Occipital lobe (tissue), 2 donors: ENCODE results near the gene CYP8B1. TPM values are rescaled to one million over a fixed set of nuclear protein-coding genes. Genes with fewer than 3 reads are reported as not detected.
A peak's percentile ranks its signal among the peaks of the same experiment; 100 is the strongest.
"Not testable (repeated sequence)": the region's sequence is repeated elsewhere in the genome, so short reads cannot be mapped to it uniquely, and the experiment has no call there.

Source experiments
- DNase-seq: peaks from one replicate; lab custom pipeline; 2025; lab: John Stamatoyannopoulos, UW
- total RNA-seq: library from RNA; depleted of rRNA; stranded (reverse); fragments of >200 nt; gene quantifications from one replicate; pipeline ENCODE4 v1.2.3, GENCODE V29; 2014

CYP8B1 gene
- total RNA-seq, 1 donor from 2014 or later: not detected

GRCh38 chr3:42884324-42884723 is 8.6 kb upstream of the CYP8B1 start:
- DNase-seq: no peak

- DNase-seq: not testable (repeated sequence)
Observed at GRCh38 chr3:42883251-42883930, 7.7 kb upstream of the CYP8B1 start.

- peak; percentile 70 for DNase-seq
Observed at GRCh38 chr3:42880601-42881451, 5.1 kb upstream of the CYP8B1 start.

- no peak for DNase-seq
Observed at GRCh38 chr3:42880183-42880582, 4.5 kb upstream of the CYP8B1 start.

- DNase-seq: no peak
Observed at GRCh38 chr3:42877881-42878280, 2.2 kb upstream of the CYP8B1 start.

GRCh38 chr3:42876940-42877720 is 1.5 kb upstream of the CYP8B1 start:
- DNase-seq: no peak

- DNase-seq: no peak
Observed at GRCh38 chr3:42876401-42876800, 722 bp upstream of the CYP8B1 start.

- DNase-seq: no peak
Observed at GRCh38 chr3:42874749-42875148, 930 bp downstream of the CYP8B1 start.

GRCh38 chr3:42873221-42873982 is 2.3 kb downstream of the CYP8B1 start:
- DNase-seq: no peak

GRCh38 chr3:42872718-42873117 is 3.0 kb downstream of the CYP8B1 start:
- no peak for DNase-seq

- no peak for DNase-seq
Observed at GRCh38 chr3:42871592-42872196, 4.0 kb downstream of the CYP8B1 start.

- no peak for DNase-seq
Observed at GRCh38 chr3:42868841-42869240, 6.8 kb downstream of the CYP8B1 start.

GRCh38 chr3:42867138-42867537 is 8.5 kb downstream of the CYP8B1 start:
- DNase-seq: no peak

- DNase-seq: no peak
Observed at GRCh38 chr3:42865256-42865655, 10.4 kb downstream of the CYP8B1 start.

- no peak for DNase-seq
Observed at GRCh38 chr3:42864321-42864950, 11.2 kb downstream of the CYP8B1 start.

- no peak for DNase-seq
Observed at GRCh38 chr3:42856544-42856943, 19.1 kb downstream of the CYP8B1 start.

GRCh38 chr3:42855547-42856380 is 19.9 kb downstream of the CYP8B1 start:
- no peak for DNase-seq

GRCh38 chr3:42855219-42855546 is 20.5 kb downstream of the CYP8B1 start:
- no peak for DNase-seq

- no peak for DNase-seq
Observed at GRCh38 chr3:42853739-42854302, 21.9 kb downstream of the CYP8B1 start.
